Measurements from ENCODE around the gene HKDC1.

DNA sequence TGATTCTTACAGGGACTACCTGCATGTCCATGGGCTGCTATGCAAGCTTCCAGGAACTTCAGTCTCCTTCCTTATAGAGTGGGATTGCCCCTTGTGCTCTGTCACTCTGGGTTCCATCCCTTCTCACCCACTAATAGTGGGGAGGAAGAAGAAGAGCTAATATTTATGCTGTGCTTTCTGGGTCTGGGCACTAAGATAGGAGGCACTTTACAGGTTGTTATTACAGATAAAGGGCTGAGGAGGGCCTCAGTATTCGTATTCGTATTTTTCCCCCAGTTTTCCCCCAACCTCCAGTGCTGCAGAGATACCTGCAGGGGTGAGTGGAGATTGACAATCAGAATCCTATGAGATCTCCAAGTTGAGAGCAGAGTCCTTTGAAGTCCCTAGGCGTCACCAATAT is 72.3 kb downstream of the HKDC1 start:
- no peak for TF ChIP-seq SIN3A (IDR thresholded peaks at IDR 0.05; ENCODE audit: borderline replicate concordance, insufficient read depth, low read length)
- TF ChIP-seq POLR2AphosphoS5 (IDR thresholded peaks at IDR 0.05; ENCODE audit: low read depth, low read length) = no peak

Measured in PFSK-1 (cell line).